Neural progenitor cell (in vitro differentiated cells): ENCODE measurements around the gene ACOXL. TPM values are rescaled to one million over a fixed set of nuclear protein-coding genes. Genes with fewer than 3 reads are reported as not detected.
A peak's percentile ranks its signal among the peaks of the same experiment; 100 is the strongest.

Experiments used
- DNase-seq: peaks from one replicate; pipeline ENCODE4 v3.0.0-alpha.2; 2016; ENCODE audit warnings: low spot score
- H2AFZ ChIP-seq: fragments of 200-600 bp; sonication (generic); replicated peaks from 2 replicates; pipeline ENCODE4 v1.6.1; 2016; ENCODE audit warnings: antibody characterized with exemption
- H3F3A ChIP-seq: fragments of 200-600 bp; sonication (generic); 2 replicates; pipeline ENCODE4 v1.6.1; 2016; ENCODE audit warnings: antibody characterized with exemption, low read depth
- H3K27ac ChIP-seq: fragments of 200-600 bp; sonication (generic); 2 replicates; pipeline ENCODE4 v1.5.1; 2016; ENCODE audit warnings: mild to moderate bottlenecking
- H3K27me3 ChIP-seq: fragments of 200-600 bp; sonication (generic); 2 replicates; pipeline ENCODE4 v1.6.1; 2016; ENCODE audit warnings: mild to moderate bottlenecking, moderate library complexity
- H3K36me3 ChIP-seq: fragments of 200-600 bp; sonication (generic); 2 replicates; pipeline ENCODE4 v1.5.1; 2016
- H3K4me1 ChIP-seq: fragments of 200-600 bp; sonication (generic); 2 replicates; pipeline ENCODE4 v1.6.1; 2016; ENCODE audit warnings: mixed run types
- H3K4me2 ChIP-seq: fragments of 200-600 bp; sonication (generic); 2 replicates; pipeline ENCODE4 v1.6.1; 2016
- H3K4me3 ChIP-seq: fragments of 200-600 bp; sonication (generic); 2 replicates; pipeline ENCODE4 v1.5.1; 2016
- H3K79me2 ChIP-seq: fragments of 200-600 bp; sonication (generic); 2 replicates; pipeline ENCODE4 v1.6.1; 2016; ENCODE audit warnings: low read depth
- H3K9ac ChIP-seq: fragments of 200-600 bp; sonication (generic); 2 replicates; pipeline ENCODE4 v1.6.1; 2016
- H3K9me3 ChIP-seq: fragments of 200-600 bp; sonication (generic); 2 replicates; pipeline ENCODE4 v1.5.1; 2016; ENCODE audit warnings: low read depth
- H4K20me1 ChIP-seq: fragments of 200-600 bp; sonication (generic); 2 replicates; pipeline ENCODE4 v1.6.1; 2016; ENCODE audit warnings: low read depth
- H3K27ac Mint-ChIP-seq: 3 replicates; pipeline ENCODE4 v1.8.0; 2021; ENCODE audit warnings: mixed read lengths
- H3K27me3 Mint-ChIP-seq: 2 replicates; pipeline ENCODE4 v1.8.0; 2022; ENCODE audit warnings: low read depth, mild to moderate bottlenecking, inconsistent platforms, moderate library complexity, mixed read lengths; ENCODE audit not compliant: insufficient read depth
- H3K36me3 Mint-ChIP-seq: 3 replicates; pipeline ENCODE4 v1.8.0; 2021; ENCODE audit warnings: mixed read lengths
- H3K4me1 Mint-ChIP-seq: 3 replicates; pipeline ENCODE4 v1.8.0; 2021; ENCODE audit warnings: mixed read lengths
- H3K4me3 Mint-ChIP-seq: 3 replicates; pipeline ENCODE4 v1.8.0; 2021; ENCODE audit warnings: mild to moderate bottlenecking, moderate library complexity, mixed read lengths
- H3K9me3 Mint-ChIP-seq: 3 replicates; pipeline ENCODE4 v1.8.0; 2020; ENCODE audit warnings: mixed read lengths
- EZH2 ChIP-seq: fragments of 200-600 bp; sonication (generic); IDR thresholded peaks from 2 replicates; pipeline ENCODE4 v1.6.1; 2017; ENCODE audit warnings: antibody characterized with exemption, mild to moderate bottlenecking, moderate library complexity
- EZH2phosphoT487 ChIP-seq: fragments of 200-600 bp; sonication (generic); IDR thresholded peaks from 2 replicates; pipeline ENCODE4 v1.6.1; 2017; ENCODE audit warnings: antibody characterized with exemption
- total RNA-seq: library from RNA; depleted of rRNA; stranded (reverse); fragments of >200 nt; gene quantifications from 2 replicates; pipeline ENCODE4 v1.2.3, GENCODE V29; 2015; ENCODE audit warnings: low replicate concordance
- TF ChIP-seq, protein P1 (sequence below): fragments of 200-600 bp; sonication (generic); IDR thresholded peaks from 2 replicates; pipeline ENCODE4 v1.5.1; 2017; ENCODE audit warnings: antibody characterized with exemption, mild to moderate bottlenecking

The ACOXL gene
- total RNA-seq, 1 donor from 2014 or later: 2.9 TPM

DNA sequence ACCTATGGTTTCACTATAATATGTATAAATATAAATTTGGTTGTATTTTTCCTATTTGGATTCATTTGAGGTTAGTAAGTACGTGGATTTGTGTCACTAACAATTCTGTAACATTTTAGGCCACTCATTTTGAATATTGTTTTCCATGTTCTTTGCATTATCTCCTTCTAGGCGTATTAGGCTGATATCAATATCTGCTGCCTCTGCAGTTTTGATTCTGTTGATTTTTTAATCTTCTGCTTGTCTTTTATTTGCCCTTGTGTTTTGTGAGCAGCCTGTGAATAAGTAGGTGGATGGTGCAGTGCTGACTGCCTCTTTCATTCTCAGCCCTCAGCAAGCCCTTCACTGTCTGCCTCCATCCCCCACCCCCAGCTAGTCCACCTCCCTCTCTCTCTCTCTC, 222.7 kb downstream of the ACOXL start:
- Histone ChIP-seq H3K9ac (no peak overlapping the region), H3K27me3 (no peaks in the 10 kb centered on the region), H3F3A (no peaks in the 10 kb centered on the region), H2AFZ (peak overlapping the region; percentile 76), H3K27ac (no peak overlapping the region), H3K9me3 (no peaks in the 10 kb centered on the region), H3K4me3 (no peak overlapping the region), H3K4me2 (peak overlapping the region; percentile 0), H4K20me1 (no peaks in the 10 kb centered on the region), H3K79me2 (no peaks in the 10 kb centered on the region), H3K36me3 (no peaks in the 10 kb centered on the region), H3K4me1 (peaks cover 11% of the 10 kb centered on the region)
- TF ChIP-seq EZH2phosphoT487: no peak
- TF ChIP-seq, protein P1, sequence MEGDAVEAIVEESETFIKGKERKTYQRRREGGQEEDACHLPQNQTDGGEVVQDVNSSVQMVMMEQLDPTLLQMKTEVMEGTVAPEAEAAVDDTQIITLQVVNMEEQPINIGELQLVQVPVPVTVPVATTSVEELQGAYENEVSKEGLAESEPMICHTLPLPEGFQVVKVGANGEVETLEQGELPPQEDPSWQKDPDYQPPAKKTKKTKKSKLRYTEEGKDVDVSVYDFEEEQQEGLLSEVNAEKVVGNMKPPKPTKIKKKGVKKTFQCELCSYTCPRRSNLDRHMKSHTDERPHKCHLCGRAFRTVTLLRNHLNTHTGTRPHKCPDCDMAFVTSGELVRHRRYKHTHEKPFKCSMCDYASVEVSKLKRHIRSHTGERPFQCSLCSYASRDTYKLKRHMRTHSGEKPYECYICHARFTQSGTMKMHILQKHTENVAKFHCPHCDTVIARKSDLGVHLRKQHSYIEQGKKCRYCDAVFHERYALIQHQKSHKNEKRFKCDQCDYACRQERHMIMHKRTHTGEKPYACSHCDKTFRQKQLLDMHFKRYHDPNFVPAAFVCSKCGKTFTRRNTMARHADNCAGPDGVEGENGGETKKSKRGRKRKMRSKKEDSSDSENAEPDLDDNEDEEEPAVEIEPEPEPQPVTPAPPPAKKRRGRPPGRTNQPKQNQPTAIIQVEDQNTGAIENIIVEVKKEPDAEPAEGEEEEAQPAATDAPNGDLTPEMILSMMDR: no peak
- no peak for TF ChIP-seq EZH2
- H3K27ac Mint-ChIP-seq: no peak overlapping the region
- H3K4me3 Mint-ChIP-seq: no peak overlapping the region
- no peaks in the 10 kb centered on the region for H3K9me3 Mint-ChIP-seq
- H3K4me1 Mint-ChIP-seq: peaks cover 10% of the 10 kb centered on the region
- no peak for DNase-seq
- H3K36me3 Mint-ChIP-seq: no peaks in the 10 kb centered on the region
- peaks cover 2% of the 10 kb centered on the region for H3K27me3 Mint-ChIP-seq

DNA sequence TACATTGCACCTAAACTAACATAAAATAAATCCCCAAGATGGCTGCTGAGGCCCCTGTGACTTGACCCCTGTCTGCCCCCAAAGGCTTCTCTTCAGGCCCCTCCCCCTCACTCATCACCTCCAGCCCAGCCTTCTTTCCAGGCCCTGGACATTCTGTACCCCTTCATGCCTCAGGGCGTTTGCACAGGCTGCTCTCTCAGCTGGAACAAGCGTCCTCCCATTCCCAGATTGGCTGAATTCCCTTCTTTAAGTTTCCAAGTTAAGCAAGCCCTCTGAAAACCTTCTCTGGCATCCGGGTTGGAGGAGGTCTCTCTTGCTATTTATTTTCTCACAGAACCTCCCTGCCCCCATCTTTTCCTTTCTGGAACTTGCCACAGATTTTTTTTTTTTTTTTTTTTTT, 223.2 kb downstream of the ACOXL start:
- Histone ChIP-seq H3K4me3 (no peak overlapping the region), H3F3A (no peaks in the 10 kb centered on the region), H3K9me3 (no peaks in the 10 kb centered on the region), H3K27me3 (no peaks in the 10 kb centered on the region), H3K4me2 (no peak overlapping the region), H3K36me3 (no peaks in the 10 kb centered on the region), H3K4me1 (peaks cover 11% of the 10 kb centered on the region), H3K27ac (no peak overlapping the region), H3K79me2 (no peaks in the 10 kb centered on the region), H3K9ac (no peak overlapping the region), H4K20me1 (no peaks in the 10 kb centered on the region), H2AFZ (peak overlapping the region; percentile 76)
- H3K36me3 Mint-ChIP-seq: no peaks in the 10 kb centered on the region
- peaks cover 2% of the 10 kb centered on the region for H3K9me3 Mint-ChIP-seq
- H3K4me1 Mint-ChIP-seq: peaks cover 10% of the 10 kb centered on the region
- H3K27ac Mint-ChIP-seq: peak overlapping the region; percentile 44
- H3K27me3 Mint-ChIP-seq: peaks cover 5% of the 10 kb centered on the region
- TF ChIP-seq EZH2: no peak
- no peak for TF ChIP-seq EZH2phosphoT487
- TF ChIP-seq, protein P1: no peak
- DNase-seq: no peak
- H3K4me3 Mint-ChIP-seq: no peak overlapping the region

DNA sequence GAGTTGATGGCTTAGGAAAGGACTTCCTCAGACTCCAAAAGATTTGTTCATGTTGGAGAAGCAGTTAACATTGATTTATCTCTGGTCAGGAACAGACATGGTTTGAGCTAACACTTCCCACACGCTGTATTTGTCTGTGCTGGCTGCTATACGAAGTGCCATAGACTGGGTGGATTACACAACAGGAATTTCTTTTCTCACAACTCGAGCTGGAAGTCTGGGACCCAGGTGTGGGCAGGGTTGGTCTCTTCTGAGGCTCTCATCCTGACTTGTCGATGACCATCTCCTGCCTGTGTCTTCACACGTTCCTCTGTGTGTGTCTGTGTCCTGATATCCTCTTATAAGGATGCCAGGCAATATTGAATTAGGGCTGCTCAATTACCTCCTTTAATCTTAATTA, 224.9 kb downstream of the ACOXL start:
- Histone ChIP-seq H3K79me2 (no peaks in the 10 kb centered on the region), H3K9ac (no peak overlapping the region), H3K36me3 (no peaks in the 10 kb centered on the region), H2AFZ (no peak overlapping the region), H3K4me1 (peaks cover 14% of the 10 kb centered on the region), H3F3A (no peaks in the 10 kb centered on the region), H3K4me3 (no peak overlapping the region), H3K27ac (no peak overlapping the region), H4K20me1 (no peaks in the 10 kb centered on the region), H3K9me3 (no peaks in the 10 kb centered on the region), H3K4me2 (no peak overlapping the region), H3K27me3 (no peaks in the 10 kb centered on the region)
- Mint-ChIP-seq H3K27ac (no peak overlapping the region), H3K4me3 (no peak overlapping the region), H3K36me3 (no peaks in the 10 kb centered on the region), H3K4me1 (peaks cover 12% of the 10 kb centered on the region), H3K27me3 (peaks cover 3% of the 10 kb centered on the region), H3K9me3 (peaks cover 2% of the 10 kb centered on the region)
- DNase-seq: no peak
- TF ChIP-seq, protein P1: no peak
